HepG2 (cell line): ENCODE data around the gene TMX2. TPM values are rescaled to one million over a fixed set of nuclear protein-coding genes. Genes with fewer than 3 reads are reported as not detected.

Experiments used
- AFF4 ChIP-seq: sonication (generic); formaldehyde crosslinking; IDR thresholded peaks from 2 replicates; pipeline ENCODE4 v1.4.0; 2020; ENCODE audit warnings: missing genetic modification reagents
- BCL6 ChIP-seq: IDR thresholded peaks from 2 replicates; pipeline ENCODE4 v1.6.1; 2016; ENCODE audit warnings: missing genetic modification reagents, missing compliant biosample characterization
- FOXK1 ChIP-seq: sonication (generic); formaldehyde crosslinking; IDR thresholded peaks from 2 replicates; pipeline ENCODE4 v1.4.0; 2020; ENCODE audit warnings: low read depth, missing genetic modification reagents, borderline replicate concordance
- FUBP1 ChIP-seq: sonication (generic); formaldehyde crosslinking; IDR thresholded peaks from 2 replicates; pipeline ENCODE4 v1.5.1; 2020; ENCODE audit warnings: missing genetic modification reagents, mild to moderate bottlenecking, borderline replicate concordance
- LBX2 ChIP-seq: sonication (generic); formaldehyde crosslinking; IDR thresholded peaks from 2 replicates; pipeline ENCODE4 v1.5.0; 2020; ENCODE audit warnings: missing genetic modification reagents, mild to moderate bottlenecking, borderline replicate concordance
- MED1 ChIP-seq: sonication (generic); formaldehyde crosslinking; IDR thresholded peaks from 2 replicates; pipeline ENCODE4 v1.4.0; 2020; ENCODE audit warnings: missing genetic modification reagents
- MYC ChIP-seq: sonication (generic); formaldehyde crosslinking; IDR thresholded peaks from 2 replicates; pipeline ENCODE4 v1.9.0; 2021; ENCODE audit warnings: missing genetic modification reagents, borderline replicate concordance
- MZF1 ChIP-seq: sonication (generic); formaldehyde crosslinking; IDR thresholded peaks from 2 replicates; pipeline ENCODE4 v1.8.1; 2023; ENCODE audit warnings: mild to moderate bottlenecking, missing genetic modification reagents, borderline replicate concordance
- REPIN1 ChIP-seq: sonication (generic); formaldehyde crosslinking; IDR thresholded peaks from 2 replicates; pipeline ENCODE4 v1.8.0; 2022; ENCODE audit warnings: missing genetic modification reagents, low read depth, mild to moderate bottlenecking, borderline replicate concordance
- THAP7 ChIP-seq: sonication (generic); formaldehyde crosslinking; IDR thresholded peaks from 2 replicates; pipeline ENCODE4 v1.8.1; 2023; ENCODE audit warnings: mild to moderate bottlenecking, missing genetic modification reagents
- TSC22D2 ChIP-seq: sonication (generic); formaldehyde crosslinking; IDR thresholded peaks from 2 replicates; pipeline ENCODE4 v1.5.1; 2020; ENCODE audit warnings: missing genetic modification reagents, mild to moderate bottlenecking, borderline replicate concordance
- ZNF264 ChIP-seq: sonication (generic); formaldehyde crosslinking; IDR thresholded peaks from 2 replicates; pipeline ENCODE4 v1.4.0; 2020; ENCODE audit warnings: missing genetic modification reagents
- ZNF484 ChIP-seq: sonication (generic); formaldehyde crosslinking; IDR thresholded peaks from 2 replicates; pipeline ENCODE4 v1.5.1; 2020; ENCODE audit warnings: mild to moderate bottlenecking, low read depth, missing genetic modification reagents, borderline replicate concordance
- ZNF501 ChIP-seq: sonication (generic); formaldehyde crosslinking; IDR thresholded peaks from 2 replicates; pipeline ENCODE4 v1.5.1; 2020; ENCODE audit warnings: mild to moderate bottlenecking, moderate library complexity, missing genetic modification reagents
- ZNF574 ChIP-seq: sonication (generic); formaldehyde crosslinking; IDR thresholded peaks from 2 replicates; pipeline ENCODE4 v1.4.0; 2020; ENCODE audit warnings: missing genetic modification reagents
- ZNF770 ChIP-seq: sonication (generic); formaldehyde crosslinking; IDR thresholded peaks from 2 replicates; pipeline ENCODE4 v1.5.0; 2020; ENCODE audit warnings: mild to moderate bottlenecking, missing genetic modification reagents
- polyA plus RNA-seq, 8 experiments: library from polyadenylated mRNA; depleted of rRNA in 3 of 8; stranded (reverse) in 7 of 8; unstranded in 1 of 8; fragments of >200 nt; fragmentation: Illumina TruSeq in 4 of 8; extraction: Trizol in 4 of 8; gene quantifications; 2 replicates each; pipeline versions ENCODE4 v1.2.1 to v1.2.3, GENCODE V29; 2011 to 2016; ENCODE audit warnings: low read depth in 4 of 8, missing spikeins in 1 of 8, mixed read lengths in 1 of 8; ENCODE audit not compliant: insufficient read depth in 1 of 8
- total RNA-seq, 5 experiments: library from RNA; depleted of rRNA; stranded (reverse); fragments of >200 nt; fragmentation: Illumina TruSeq; extraction: Trizol; gene quantifications; 2 replicates each; pipeline ENCODE4 v1.2.3, GENCODE V29; 2016; ENCODE audit warnings: low read depth in 1 of 5

Gene TMX2
- total and polyA plus RNA-seq, 2 of the 13 experiments (the other 11 are each of a cell fraction or from before 2014, with no cell fraction given) = 84.5 to 129 TPM

- TF ChIP-seq FUBP1 (CRISPR knock-in tag) (peak; percentile 92; the same call in 1 of the 2 replicates), ZNF501 (peak; percentile 54; the same call in 1 of the 2 replicates), LBX2 (CRISPR knock-in tag) (no peak; the same call in 1 of the 2 replicates), AFF4 (CRISPR knock-in tag) (no peak), MZF1 (CRISPR knock-in tag) (no peak), ZNF484 (CRISPR knock-in tag) (no peak), TSC22D2 (CRISPR knock-in tag) (0 out of 2 replicates have a peak, but pooled peaks have one; percentile 21), MYC (CRISPR knock-in tag) (no peak), REPIN1 (CRISPR knock-in tag) (no peak; the same call in 1 of the 2 replicates), ZNF770 (no peak), BCL6 (CRISPR knock-in tag) (no peak), ZNF264 (CRISPR knock-in tag) (no peak), FOXK1 (CRISPR knock-in tag) (peak; percentile 12; the same call in 1 of the 2 replicates), THAP7 (no peak), MED1 (CRISPR knock-in tag) (no peak), ZNF574 (CRISPR knock-in tag) (peak; percentile 91)
Observed at GRCh38 chr11:57667736-57668433, 44.5 kb upstream of the TMX2 start, which contains the start of gene ZDHHC5 (continued).
